GM12875 (cell line): Measurements from ENCODE around the gene KRT79.

Experiments
- H3K4me3 ChIP-seq: one replicate; pipeline ENCODE4 v1.5.1; 2011; ENCODE audit warnings: low read depth, low read length, control low read depth
- CTCF ChIP-seq: IDR thresholded peaks from 2 replicates; pipeline ENCODE4 v1.5.1; 2011; ENCODE audit warnings: low read depth, mild to moderate bottlenecking, control low read depth, inconsistent platforms, low read length, moderate library complexity, borderline replicate concordance; ENCODE audit not compliant: insufficient read depth

Gene KRT79

GRCh38 chr12:52847335-52848102 lies 13.4 kb upstream of the KRT79 start:
- no peak overlapping the region for H3K4me3 ChIP-seq
- TF ChIP-seq CTCF, result no peak

GRCh38 chr12:52846356-52846970 lies 12.4 kb upstream of the KRT79 start:
- no peak for TF ChIP-seq CTCF
- no peak overlapping the region for H3K4me3 ChIP-seq

GRCh38 chr12:52845946-52846345 lies 11.8 kb upstream of the KRT79 start:
- no peak for TF ChIP-seq CTCF
- no peak overlapping the region for H3K4me3 ChIP-seq

- no peak for TF ChIP-seq CTCF
- no peak overlapping the region for H3K4me3 ChIP-seq
These were observed 10.3 kb upstream of the KRT79 start for GRCh38 chr12:52844386-52844785.

GRCh38 chr12:52839436-52840105 lies 5.5 kb upstream of the KRT79 start:
- no peak for TF ChIP-seq CTCF
- no peak overlapping the region for H3K4me3 ChIP-seq

GRCh38 chr12:52838609-52839435 lies 4.7 kb upstream of the KRT79 start:
- no peak overlapping the region for H3K4me3 ChIP-seq
- no peak for TF ChIP-seq CTCF
